Astrocyte (in vitro differentiated cells and primary cell): ENCODE measurements around the gene MEGF11. TPM values are rescaled to one million over a fixed set of nuclear protein-coding genes. Genes with fewer than 3 reads are reported as not detected.

ENCODE experiments used
- DNase-seq: peaks from one replicate; pipeline ENCODE4 v3.0.0-alpha.2; 2010; ENCODE audit warnings: low read depth
- FAIRE-seq: peaks from 2 replicates; lab custom pipeline; 2011; peaks lifted over from hg19 to GRCh38; lab: Jason Lieb, UNC
- H2AFZ ChIP-seq: 2 replicates; pipeline ENCODE4 v1.6.0; 2012; ENCODE audit warnings: low read depth, low read length, inconsistent platforms
- H3K27ac ChIP-seq: 2 replicates; pipeline ENCODE4 v1.5.1; 2011; ENCODE audit warnings: low read depth, low read length, inconsistent platforms
- H3K27me3 ChIP-seq: 2 replicates; pipeline ENCODE4 v1.6.0; 2011; ENCODE audit warnings: low read length, inconsistent platforms; ENCODE audit not compliant: insufficient read depth
- H3K36me3 ChIP-seq: 2 replicates; pipeline ENCODE4 v1.5.1; 2011; ENCODE audit warnings: low read length, inconsistent platforms; ENCODE audit not compliant: insufficient read depth
- H3K4me1 ChIP-seq: 2 replicates; pipeline ENCODE4 v1.5.1; 2011; ENCODE audit warnings: low read length, inconsistent platforms; ENCODE audit not compliant: insufficient read depth
- H3K4me2 ChIP-seq: 2 replicates; pipeline ENCODE4 v1.6.0; 2012; ENCODE audit warnings: low read length, inconsistent platforms
- H3K4me3 ChIP-seq: 2 replicates; pipeline ENCODE4 v1.5.1; 2011; ENCODE audit warnings: low read depth, mild to moderate bottlenecking, low read length, inconsistent platforms; ENCODE audit not compliant: insufficient read depth
- H3K79me2 ChIP-seq: 2 replicates; pipeline ENCODE4 v1.6.0; 2012; ENCODE audit warnings: mild to moderate bottlenecking, low read length, inconsistent platforms; ENCODE audit not compliant: insufficient read depth
- H3K9ac ChIP-seq: 2 replicates; pipeline ENCODE4 v1.6.0; 2012; ENCODE audit warnings: mild to moderate bottlenecking, low read length, inconsistent platforms
- H3K9me3 ChIP-seq: 2 replicates; pipeline ENCODE4 v1.5.1; 2012; ENCODE audit warnings: low read depth, mild to moderate bottlenecking, low read length, inconsistent platforms; ENCODE audit not compliant: insufficient read depth
- H4K20me1 ChIP-seq: 2 replicates; pipeline ENCODE4 v1.6.0; 2012; ENCODE audit warnings: low read length, inconsistent platforms; ENCODE audit not compliant: insufficient read depth
- H3K27ac Mint-ChIP-seq: one replicate; pipeline ENCODE4 v1.8.0; 2021; ENCODE audit warnings: mild to moderate bottlenecking, mixed read lengths; ENCODE audit not compliant: unreplicated experiment
- H3K27me3 Mint-ChIP-seq: one replicate; pipeline ENCODE4 v1.8.0; 2021; ENCODE audit warnings: low read depth, mixed read lengths; ENCODE audit not compliant: unreplicated experiment
- H3K36me3 Mint-ChIP-seq: one replicate; pipeline ENCODE4 v1.8.0; 2021; ENCODE audit warnings: low read depth, mixed read lengths; ENCODE audit not compliant: unreplicated experiment
- H3K4me1 Mint-ChIP-seq: one replicate; pipeline ENCODE4 v1.8.0; 2021; ENCODE audit warnings: low read depth, mixed read lengths; ENCODE audit not compliant: unreplicated experiment
- H3K4me3 Mint-ChIP-seq: one replicate; pipeline ENCODE4 v1.8.0; 2021; ENCODE audit warnings: mild to moderate bottlenecking, moderate library complexity, mixed read lengths; ENCODE audit not compliant: unreplicated experiment
- H3K9me3 Mint-ChIP-seq: one replicate; pipeline ENCODE4 v1.8.0; 2021; ENCODE audit warnings: mild to moderate bottlenecking, mixed read lengths; ENCODE audit not compliant: unreplicated experiment
- CTCF ChIP-seq: IDR thresholded peaks from 2 replicates; pipeline ENCODE4 v1.5.1; 2011; ENCODE audit warnings: low read depth, mild to moderate bottlenecking, inconsistent platforms, low read length, moderate library complexity; ENCODE audit not compliant: insufficient read depth
- EZH2 ChIP-seq: IDR thresholded peaks from 2 replicates; pipeline ENCODE4 v1.6.1; 2012; ENCODE audit warnings: mild to moderate bottlenecking, low read length, inconsistent platforms; ENCODE audit not compliant: insufficient read depth
- total RNA-seq: library from RNA; stranded (reverse); gene quantifications from 2 replicates; pipeline ENCODE4 v1.2.1, GENCODE V29; 2021

MEGF11 gene
- total RNA-seq, 1 donor from 2014 or later: 0.16 TPM

DNA sequence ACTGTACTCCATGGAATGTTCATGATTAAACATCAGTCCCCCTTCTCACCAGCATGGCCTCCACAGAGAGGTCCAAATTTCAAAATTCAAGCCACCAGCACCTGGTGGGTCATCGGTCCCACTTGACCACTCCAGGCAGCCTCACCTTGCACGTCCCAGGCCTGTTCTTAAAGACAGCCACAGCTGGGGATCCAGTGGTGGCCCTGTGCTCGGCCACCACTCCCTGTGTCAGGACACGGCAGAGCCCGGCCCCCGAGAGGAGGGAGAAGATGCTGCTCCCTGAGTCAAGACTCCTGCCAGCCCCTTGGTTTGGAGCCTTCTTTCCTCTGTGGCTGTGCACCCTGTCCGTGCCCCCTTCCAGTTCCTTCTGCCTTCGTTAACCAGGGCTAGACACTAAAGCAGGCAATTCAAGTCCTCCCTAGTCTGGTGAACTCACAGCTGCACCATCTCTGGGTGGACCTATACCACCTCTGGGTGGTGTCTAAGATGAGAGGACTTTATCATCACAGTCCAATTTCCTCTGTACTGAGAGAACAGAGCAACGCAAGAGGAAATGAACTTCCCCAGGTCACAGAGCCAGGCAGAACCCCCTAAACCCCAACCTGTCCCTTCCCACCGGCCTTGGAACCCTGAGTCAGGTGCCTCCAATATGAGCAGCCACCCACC is 97.1 kb downstream of the MEGF11 start:
- H3K4me1 ChIP-seq: no peaks in the 10 kb centered on the region
- H3K27me3 ChIP-seq: peaks cover 17% of the 10 kb centered on the region
- H3K27ac ChIP-seq: no peak overlapping the region
- no peak overlapping the region for H3K9ac ChIP-seq
- no peak for DNase-seq
- H3K9me3 ChIP-seq: no peaks in the 10 kb centered on the region
- H3K79me2 ChIP-seq: no peaks in the 10 kb centered on the region
- no peak overlapping the region for H2AFZ ChIP-seq
- H3K4me2 ChIP-seq: no peak overlapping the region
- Mint-ChIP-seq H3K36me3 (no peaks in the 10 kb centered on the region), H3K27ac (no peak overlapping the region), H3K4me3 (no peak overlapping the region), H3K27me3 (peaks cover 78% of the 10 kb centered on the region), H3K4me1 (no peaks in the 10 kb centered on the region), H3K9me3 (peaks cover 11% of the 10 kb centered on the region)
- FAIRE-seq: no peak
- no peaks in the 10 kb centered on the region for H4K20me1 ChIP-seq
- TF ChIP-seq EZH2 (no peak), CTCF (no peak)
- H3K4me3 ChIP-seq: no peak overlapping the region
- no peaks in the 10 kb centered on the region for H3K36me3 ChIP-seq

DNA sequence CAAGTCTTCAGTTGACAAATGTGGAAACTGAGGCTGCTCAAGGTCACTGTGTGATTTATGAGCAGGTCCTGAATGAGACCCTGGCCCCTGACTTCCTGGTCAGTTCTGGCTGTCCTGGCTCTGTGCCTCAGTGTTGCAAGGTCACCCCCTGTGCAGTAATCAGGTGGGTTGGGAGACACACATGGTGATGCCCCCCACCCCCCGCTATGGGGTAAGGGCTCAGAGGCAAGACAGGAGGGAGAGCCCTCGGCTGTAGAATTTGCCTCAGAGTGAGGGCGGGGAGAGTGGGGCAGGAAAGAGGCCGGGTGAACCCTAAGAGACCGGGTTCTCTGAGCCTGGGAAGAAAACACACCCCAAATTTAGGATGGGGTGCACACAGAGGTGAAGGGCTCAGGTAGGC is 98.5 kb downstream of the MEGF11 start:
- Mint-ChIP-seq H3K36me3 (no peaks in the 10 kb centered on the region), H3K9me3 (peaks cover 13% of the 10 kb centered on the region), H3K27me3 (peaks cover 85% of the 10 kb centered on the region), H3K4me1 (peaks cover 2% of the 10 kb centered on the region), H3K27ac (no peak overlapping the region), H3K4me3 (no peak overlapping the region)
- no peaks in the 10 kb centered on the region for H3K36me3 ChIP-seq
- TF ChIP-seq EZH2: no peak
- no peak for TF ChIP-seq CTCF
- H3K9ac ChIP-seq: no peak overlapping the region
- H3K9me3 ChIP-seq: no peaks in the 10 kb centered on the region
- H3K27me3 ChIP-seq: peaks cover 20% of the 10 kb centered on the region
- no peak for FAIRE-seq
- no peak overlapping the region for H3K4me2 ChIP-seq
- H2AFZ ChIP-seq: no peak overlapping the region
- H3K4me3 ChIP-seq: no peak overlapping the region
- H3K4me1 ChIP-seq: no peaks in the 10 kb centered on the region
- DNase-seq: no peak
- H3K79me2 ChIP-seq: no peaks in the 10 kb centered on the region
- no peak overlapping the region for H3K27ac ChIP-seq
- no peaks in the 10 kb centered on the region for H4K20me1 ChIP-seq

DNA sequence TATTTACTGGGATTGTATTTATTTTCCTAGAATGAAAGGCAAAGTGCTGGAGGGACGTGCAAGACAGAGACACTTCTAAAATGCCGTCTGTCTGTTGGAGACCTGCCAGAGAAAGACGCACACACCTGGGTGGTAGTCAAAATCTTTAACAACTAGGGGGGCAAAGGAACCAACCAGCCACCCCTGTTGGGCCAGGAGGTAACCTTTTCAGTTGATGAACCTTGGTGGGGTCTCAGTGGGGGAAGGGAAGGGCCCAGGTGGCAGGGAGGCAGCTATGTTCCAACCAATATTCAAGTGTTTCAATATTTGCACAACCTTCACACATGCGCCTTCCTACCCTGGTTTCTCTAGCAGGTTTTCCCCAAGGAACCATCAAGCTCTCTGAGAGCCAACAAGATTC is 99.0 kb downstream of the MEGF11 start:
- Mint-ChIP-seq H3K4me3 (no peak overlapping the region), H3K9me3 (peaks cover 13% of the 10 kb centered on the region), H3K4me1 (peaks cover 2% of the 10 kb centered on the region), H3K27me3 (peaks cover 81% of the 10 kb centered on the region), H3K27ac (no peak overlapping the region), H3K36me3 (no peaks in the 10 kb centered on the region)
- H3K27me3 ChIP-seq: peaks cover 24% of the 10 kb centered on the region
- H3K36me3 ChIP-seq: no peaks in the 10 kb centered on the region
- no peak for FAIRE-seq
- H3K9me3 ChIP-seq: no peaks in the 10 kb centered on the region
- H3K4me3 ChIP-seq: no peak overlapping the region
- no peaks in the 10 kb centered on the region for H4K20me1 ChIP-seq
- no peak for DNase-seq
- TF ChIP-seq CTCF (no peak), EZH2 (no peak)
- no peaks in the 10 kb centered on the region for H3K4me1 ChIP-seq
- no peak overlapping the region for H3K27ac ChIP-seq
- no peak overlapping the region for H3K4me2 ChIP-seq
- H3K79me2 ChIP-seq: no peaks in the 10 kb centered on the region
- no peak overlapping the region for H3K9ac ChIP-seq
- no peak overlapping the region for H2AFZ ChIP-seq
